RWPE2 (cell line): ENCODE measurements around the gene FGG.

Source experiments
- ATAC-seq: fragments of 200-7000 bp; cut with Tn5 transposase; 3 replicates; pipeline ENCODE4 v1.9.1; 2021; ENCODE audit warnings: low read depth
- DNase-seq: peaks from one replicate; pipeline ENCODE4 v3.0.0-alpha.2; 2020; ENCODE audit warnings: low spot score
- H3K27ac ChIP-seq: fragments of 450-650 bp; 2 replicates; pipeline ENCODE4 v1.5.1; 2017; ENCODE audit warnings: mild to moderate bottlenecking; ENCODE audit not compliant: poor library complexity, severe bottlenecking
- H3K27me3 ChIP-seq: fragments of 250-450 bp; sonication (Bioruptor Pico); 2 replicates; pipeline ENCODE4 v1.5.1; 2021; ENCODE audit warnings: mild to moderate bottlenecking, moderate library complexity; ENCODE audit not compliant: insufficient read depth, poor library complexity, severe bottlenecking
- H3K36me3 ChIP-seq: fragments of 250-450 bp; sonication (Bioruptor Pico); 2 replicates; pipeline ENCODE4 v1.5.1; 2020; ENCODE audit warnings: low read depth, mild to moderate bottlenecking, moderate library complexity
- H3K4me1 ChIP-seq: fragments of 250-450 bp; sonication (Bioruptor Pico); 2 replicates; pipeline ENCODE4 v1.5.1; 2021; ENCODE audit warnings: mild to moderate bottlenecking, moderate library complexity; ENCODE audit not compliant: insufficient read depth, poor library complexity, severe bottlenecking
- H3K4me3 ChIP-seq: fragments of 250-450 bp; sonication (Bioruptor Pico); 2 replicates; pipeline ENCODE4 v1.5.1; 2021; ENCODE audit warnings: mild to moderate bottlenecking, moderate library complexity; ENCODE audit not compliant: severe bottlenecking
- H3K9me3 ChIP-seq: fragments of 250-450 bp; sonication (Bioruptor Pico); 2 replicates; pipeline ENCODE4 v1.5.1; 2021; ENCODE audit warnings: mild to moderate bottlenecking, moderate library complexity; ENCODE audit not compliant: severe bottlenecking
- CTCF ChIP-seq: fragments of 450-650 bp; IDR thresholded peaks from one replicate; pipeline ENCODE4 v1.5.1; 2017; ENCODE audit warnings: mild to moderate bottlenecking, moderate library complexity; ENCODE audit not compliant: poor library complexity, severe bottlenecking

FGG gene

GRCh38 chr4:154559494-154560418 lies 52.7 kb downstream of the FGG start:
- Histone ChIP-seq H3K27me3 (no peaks in the 10 kb centered on the region), H3K9me3 (no peaks in the 10 kb centered on the region), H3K27ac (peak overlapping the region; percentile 56), H3K36me3 (no peaks in the 10 kb centered on the region), H3K4me3 (no peak overlapping the region), H3K4me1 (peaks cover 36% of the 10 kb centered on the region)
- DNase-seq (no peak), ATAC-seq (peak; percentile 43)
- TF ChIP-seq CTCF, result peak; percentile 84

GRCh38 chr4:154559141-154559493 lies 53.3 kb downstream of the FGG start:
- no peaks in the 10 kb centered on the region for H3K27me3 ChIP-seq
- ATAC-seq, result no peak

More at GRCh38 chr4:154559141-154559493, 53.3 kb downstream of the FGG start:
- no peak overlapping the region for H3K27ac ChIP-seq
- no peak overlapping the region for H3K4me3 ChIP-seq
- no peak for TF ChIP-seq CTCF
- no peaks in the 10 kb centered on the region for H3K9me3 ChIP-seq
- H3K4me1 ChIP-seq, result peaks cover 30% of the 10 kb centered on the region
- no peak for DNase-seq
- no peaks in the 10 kb centered on the region for H3K36me3 ChIP-seq
